Measurements from ENCODE around the gene TENT4B.

TENT4B gene

GRCh38 chr16:50271148-50272041 lies 118.3 kb downstream of the TENT4B start:
- Histone ChIP-seq H3K9ac (ENCODE audit: low read depth, low read length) (no peak overlapping the region), H3K36me3 (ENCODE audit: insufficient read depth, low read depth, low read length) (no peaks in the 10 kb centered on the region), H3K4me3 (ENCODE audit: low read length) (no peak overlapping the region), H3K27ac (ENCODE audit: low read length) (no peak overlapping the region), H3K4me1 (ENCODE audit: insufficient read depth, low read length) (peaks cover 5% of the 10 kb centered on the region; the same call in 1 of the 2 replicates), H3K9me3 (ENCODE audit: insufficient read depth, low read depth, low read length) (no peaks in the 10 kb centered on the region), H3K27me3 (ENCODE audit: insufficient read depth, low read length) (no peaks in the 10 kb centered on the region)

- Histone ChIP-seq H3K36me3 (ENCODE audit: insufficient read depth, low read depth, low read length) (no peaks in the 10 kb centered on the region), H3K4me1 (ENCODE audit: insufficient read depth, low read length) (no peaks in the 10 kb centered on the region), H3K27me3 (ENCODE audit: insufficient read depth, low read length) (no peaks in the 10 kb centered on the region), H3K27ac (ENCODE audit: low read length) (no peak overlapping the region), H3K4me3 (ENCODE audit: low read length) (no peak overlapping the region), H3K9ac (ENCODE audit: low read depth, low read length) (no peak overlapping the region), H3K9me3 (ENCODE audit: insufficient read depth, low read depth, low read length) (no peaks in the 10 kb centered on the region)
Observed at GRCh38 chr16:50272111-50272571, 119.0 kb downstream of the TENT4B start.

GRCh38 chr16:50272687-50273381 lies 119.7 kb downstream of the TENT4B start:
- no peak overlapping the region; the same call in 1 of the 2 replicates for H3K9ac ChIP-seq (ENCODE audit: low read depth, low read length)
- no peak overlapping the region for H3K4me3 ChIP-seq (ENCODE audit: low read length)
- H3K27ac ChIP-seq (ENCODE audit: low read length): no peak overlapping the region
- no peaks in the 10 kb centered on the region for H3K9me3 ChIP-seq (ENCODE audit: insufficient read depth, low read depth, low read length)
- H3K4me1 ChIP-seq (ENCODE audit: insufficient read depth, low read length): no peaks in the 10 kb centered on the region
- no peaks in the 10 kb centered on the region for H3K36me3 ChIP-seq (ENCODE audit: insufficient read depth, low read depth, low read length)
- H3K27me3 ChIP-seq (ENCODE audit: insufficient read depth, low read length): no peaks in the 10 kb centered on the region

- H3K4me1 ChIP-seq (ENCODE audit: insufficient read depth, low read length): no peaks in the 10 kb centered on the region
- H3K9ac ChIP-seq (ENCODE audit: low read depth, low read length): no peak overlapping the region
Observed at GRCh38 chr16:50273382-50273690, 120.2 kb downstream of the TENT4B start.

GRCh38 chr16:50273888-50274325 lies 120.8 kb downstream of the TENT4B start:
- H3K4me1 ChIP-seq (ENCODE audit: insufficient read depth, low read length): no peaks in the 10 kb centered on the region
- H3K9me3 ChIP-seq (ENCODE audit: insufficient read depth, low read depth, low read length): peaks cover 3% of the 10 kb centered on the region; the same call in 1 of the 2 replicates
- no peak overlapping the region for H3K4me3 ChIP-seq (ENCODE audit: low read length)
- no peaks in the 10 kb centered on the region for H3K27me3 ChIP-seq (ENCODE audit: insufficient read depth, low read length)
- no peak overlapping the region for H3K9ac ChIP-seq (ENCODE audit: low read depth, low read length)
- H3K27ac ChIP-seq (ENCODE audit: low read length): no peak overlapping the region
- no peaks in the 10 kb centered on the region for H3K36me3 ChIP-seq (ENCODE audit: insufficient read depth, low read depth, low read length)

More at GRCh38 chr16:50273382-50273690, 120.2 kb downstream of the TENT4B start:
- H3K36me3 ChIP-seq (ENCODE audit: insufficient read depth, low read depth, low read length): no peaks in the 10 kb centered on the region
- H3K9me3 ChIP-seq (ENCODE audit: insufficient read depth, low read depth, low read length): 0 out of 2 replicates have a peak, but pooled peaks cover under 1% of the 10 kb centered on the region
- no peak overlapping the region for H3K4me3 ChIP-seq (ENCODE audit: low read length)
- H3K27me3 ChIP-seq (ENCODE audit: insufficient read depth, low read length): no peaks in the 10 kb centered on the region
- H3K27ac ChIP-seq (ENCODE audit: low read length): no peak overlapping the region

GRCh38 chr16:50274326-50275097 lies 121.4 kb downstream of the TENT4B start:
- no peaks in the 10 kb centered on the region for H3K36me3 ChIP-seq (ENCODE audit: insufficient read depth, low read depth, low read length)

GRCh38 chr16:50275098-50275415 lies 122.0 kb downstream of the TENT4B start:
- Histone ChIP-seq H3K36me3 (ENCODE audit: insufficient read depth, low read depth, low read length) (no peaks in the 10 kb centered on the region), H3K27ac (ENCODE audit: low read length) (no peak overlapping the region)

More at GRCh38 chr16:50274326-50275097, 121.4 kb downstream of the TENT4B start:
- no peak overlapping the region for H3K27ac ChIP-seq (ENCODE audit: low read length)
- no peak overlapping the region for H3K4me3 ChIP-seq (ENCODE audit: low read length)
- no peak overlapping the region for H3K9ac ChIP-seq (ENCODE audit: low read depth, low read length)
- no peaks in the 10 kb centered on the region for H3K27me3 ChIP-seq (ENCODE audit: insufficient read depth, low read length)
- H3K4me1 ChIP-seq (ENCODE audit: insufficient read depth, low read length): no peaks in the 10 kb centered on the region
- H3K9me3 ChIP-seq (ENCODE audit: insufficient read depth, low read depth, low read length): peaks cover 3% of the 10 kb centered on the region; the same call in 1 of the 2 replicates

GRCh38 chr16:50275428-50276325 lies 122.6 kb downstream of the TENT4B start:
- no peaks in the 10 kb centered on the region for H3K27me3 ChIP-seq (ENCODE audit: insufficient read depth, low read length)
- H3K4me1 ChIP-seq (ENCODE audit: insufficient read depth, low read length): no peaks in the 10 kb centered on the region
- no peak overlapping the region for H3K4me3 ChIP-seq (ENCODE audit: low read length)
- peaks cover 3% of the 10 kb centered on the region; the same call in 1 of the 2 replicates for H3K9me3 ChIP-seq (ENCODE audit: insufficient read depth, low read depth, low read length)
- H3K36me3 ChIP-seq (ENCODE audit: insufficient read depth, low read depth, low read length): no peaks in the 10 kb centered on the region
- no peak overlapping the region for H3K27ac ChIP-seq (ENCODE audit: low read length)
- H3K9ac ChIP-seq (ENCODE audit: low read depth, low read length): no peak overlapping the region

More at GRCh38 chr16:50275098-50275415, 122.0 kb downstream of the TENT4B start:
- H3K9ac ChIP-seq (ENCODE audit: low read depth, low read length): no peak overlapping the region
- no peaks in the 10 kb centered on the region for H3K4me1 ChIP-seq (ENCODE audit: insufficient read depth, low read length)
- H3K9me3 ChIP-seq (ENCODE audit: insufficient read depth, low read depth, low read length): peaks cover 3% of the 10 kb centered on the region; the same call in 1 of the 2 replicates
- H3K4me3 ChIP-seq (ENCODE audit: low read length): no peak overlapping the region
- no peaks in the 10 kb centered on the region for H3K27me3 ChIP-seq (ENCODE audit: insufficient read depth, low read length)

GRCh38 chr16:50276326-50276640 lies 123.2 kb downstream of the TENT4B start:
- no peak overlapping the region for H3K4me3 ChIP-seq (ENCODE audit: low read length)
- no peaks in the 10 kb centered on the region for H3K36me3 ChIP-seq (ENCODE audit: insufficient read depth, low read depth, low read length)
- peaks cover 3% of the 10 kb centered on the region; the same call in 1 of the 2 replicates for H3K9me3 ChIP-seq (ENCODE audit: insufficient read depth, low read depth, low read length)
- H3K9ac ChIP-seq (ENCODE audit: low read depth, low read length): no peak overlapping the region
- H3K27ac ChIP-seq (ENCODE audit: low read length): no peak overlapping the region
- H3K4me1 ChIP-seq (ENCODE audit: insufficient read depth, low read length): no peaks in the 10 kb centered on the region
- H3K27me3 ChIP-seq (ENCODE audit: insufficient read depth, low read length): no peaks in the 10 kb centered on the region

GRCh38 chr16:50276801-50277555 lies 123.9 kb downstream of the TENT4B start:
- Histone ChIP-seq H3K27me3 (ENCODE audit: insufficient read depth, low read length) (no peaks in the 10 kb centered on the region), H3K27ac (ENCODE audit: low read length) (no peak overlapping the region), H3K4me3 (ENCODE audit: low read length) (no peak overlapping the region), H3K36me3 (ENCODE audit: insufficient read depth, low read depth, low read length) (no peaks in the 10 kb centered on the region), H3K9ac (ENCODE audit: low read depth, low read length) (no peak overlapping the region), H3K9me3 (ENCODE audit: insufficient read depth, low read depth, low read length) (peaks cover 3% of the 10 kb centered on the region; the same call in 1 of the 2 replicates), H3K4me1 (ENCODE audit: insufficient read depth, low read length) (no peaks in the 10 kb centered on the region)

All from iPS-20b (cell line).